Epidermal melanocyte (primary cell): ENCODE data around the gene MICOS13.

Experiments used
- DNase-seq: peaks from one replicate; pipeline ENCODE4 v3.0.0; 2011; ENCODE audit warnings: low spot score; ENCODE audit not compliant: insufficient read length

Gene MICOS13

DNA sequence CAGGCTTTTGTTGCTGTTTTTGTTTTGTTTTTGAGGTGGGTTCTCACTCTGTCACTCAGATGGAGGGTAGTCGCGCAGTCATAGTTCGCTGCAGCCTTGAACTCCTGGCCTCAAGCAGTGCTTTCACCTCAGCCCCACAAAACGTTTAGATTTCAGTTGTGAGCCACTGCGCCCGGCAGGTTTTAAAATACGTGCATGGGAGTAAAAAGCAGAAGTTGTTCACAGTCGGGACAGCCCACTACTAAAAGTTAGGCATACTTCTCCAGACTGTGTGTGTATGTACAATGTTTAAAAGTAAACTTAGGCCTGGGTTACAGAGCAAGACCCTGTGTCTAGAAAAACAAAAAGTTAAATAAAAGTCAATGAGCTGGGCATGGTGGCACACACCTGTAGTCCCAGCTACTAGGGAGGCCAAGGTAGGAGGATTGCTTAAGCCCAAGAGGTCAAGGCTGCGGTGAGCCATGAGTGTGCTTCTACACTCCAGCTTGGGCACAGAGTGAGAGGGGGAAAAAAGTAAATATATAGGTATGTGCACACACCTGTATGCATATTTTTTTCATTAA lies 51.3 kb downstream of the MICOS13 start:
- no peak for DNase-seq

DNA sequence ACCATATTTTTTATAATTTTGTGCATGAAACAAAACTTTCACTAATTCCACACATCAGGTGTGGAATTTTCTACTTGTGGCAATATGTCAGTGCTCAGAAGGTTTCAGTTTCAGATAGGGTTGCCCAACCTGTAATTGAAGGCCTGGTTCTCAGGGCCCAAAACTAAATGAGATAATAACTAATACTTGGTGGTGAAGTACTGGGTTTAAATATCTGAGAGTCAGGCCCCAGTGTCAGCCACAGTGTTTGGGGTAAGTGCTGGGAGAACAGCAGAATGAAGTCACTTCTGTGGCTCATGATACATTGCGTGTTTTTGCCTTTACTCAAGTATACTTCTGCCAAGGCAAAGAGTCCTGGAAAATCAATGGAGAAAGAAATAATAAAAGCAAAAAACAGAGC lies 51.9 kb downstream of the MICOS13 start:
- DNase-seq = no peak
